Right lobe of liver (tissue), 6 donors: ENCODE measurements around the gene EIF6. TPM values are rescaled to one million over a fixed set of nuclear protein-coding genes. Genes with fewer than 3 reads are reported as not detected.

ENCODE experiments used
- ATAC-seq, 4 donors: fragments of 200-7000 bp; cut with Tn5 transposase; one replicate each; pipeline ENCODE4 v1.9.1; 2020; ENCODE audit warnings: mild to moderate bottlenecking in 4 of 4, moderate library complexity in 4 of 4
- DNase-seq, 3 donors: peaks; one replicate each; pipeline ENCODE4 v3.0.0-alpha.2; 2020
- H3K27ac ChIP-seq, 3 donors: fragments of 200-600 bp; one replicate each; pipeline ENCODE4 v1.8.0; 2022
- H3K27me3 ChIP-seq, 2 donors: fragments of 200-600 bp; one replicate each; pipeline ENCODE4 v1.8.0; 2022
- H3K36me3 ChIP-seq, 4 donors: fragments of 200-600 bp; sonication (generic) in 1 of 4; one replicate each; pipeline versions ENCODE4 v1.5.1 to v1.8.0; 2017 to 2022; ENCODE audit warnings: control low read depth in 1 of 4
- H3K4me1 ChIP-seq, 4 donors: fragments of 200-600 bp; sonication (generic) in 1 of 4; one replicate each; pipeline versions ENCODE4 v1.5.1 to v1.8.0; 2017 to 2022; ENCODE audit warnings: control low read depth in 1 of 4
- H3K4me3 ChIP-seq, 3 donors: fragments of 200-600 bp; one replicate each; pipeline ENCODE4 v1.8.0; 2022
- H3K9me3 ChIP-seq, 4 donors: fragments of 200-600 bp; sonication (generic) in 1 of 4; one replicate each; pipeline versions ENCODE4 v1.5.1 to v1.8.0; 2017 to 2022; ENCODE audit warnings: control low read depth in 1 of 4
- POLR2A ChIP-seq: fragments of 450-650 bp; IDR thresholded peaks from one replicate; pipeline ENCODE4 v1.6.1; 2017; ENCODE audit warnings: antibody characterized with exemption, mild to moderate bottlenecking
- WGBS: methylation state at CpG from one replicate; pipeline ENCODE4 v1.1.6; 2018; ENCODE audit warnings: low coverage, low lambda C conversion rate; ENCODE audit not compliant: insufficient coverage; ENCODE audit errors: missing lambda C conversion rate; 5-methylcytosine and 5-hydroxymethylcytosine counted together
- intact Hi-C, 2 donors: fragments of 100-400 bp; cut with DNase I; formaldehyde crosslinking; loops; one replicate each; pipeline versions ENCODE4 v1.11.2 to v1.14.1; 2022
- total RNA-seq, 6 experiments: library from RNA; depleted of rRNA in 2 of 6; stranded (reverse); fragments of >200 nt in 2 of 6; fragmentation: NEBNext Ultra II Directional in 3 of 6; extraction: Animal tissue kit (Norgen Biotek cat#: 25700) in 3 of 6; gene quantifications; one replicate each; pipeline versions ENCODE4 v1.1.0 to v1.2.4, GENCODE V29; 2016 to 2023
- TF ChIP-seq, protein P1 (sequence below), 4 donors: fragments of 200-600 bp in 3 of 4; fragments of 450-650 bp in 1 of 4; IDR thresholded peaks; one replicate each; pipeline versions ENCODE4 v1.5.1 to v1.8.0; 2016 to 2022; ENCODE audit warnings: antibody characterized with exemption in 4 of 4, mild to moderate bottlenecking in 2 of 4
- donor health status: DM: no; HTN: yes; CAD: no.
- donor health status: DM: no; HTN: no; CAD: no.
- donor health status: DM: no; HTN: no; CAD: no.
- donor health status: DM: no; HTN: yes; CAD: no.
- donor health status: DM: no; HTN: yes; CAD: no.

EIF6 gene
- total RNA-seq, 6 experiments from 2014 or later: 73.6 to 131 (median 83.3) TPM

DNA sequence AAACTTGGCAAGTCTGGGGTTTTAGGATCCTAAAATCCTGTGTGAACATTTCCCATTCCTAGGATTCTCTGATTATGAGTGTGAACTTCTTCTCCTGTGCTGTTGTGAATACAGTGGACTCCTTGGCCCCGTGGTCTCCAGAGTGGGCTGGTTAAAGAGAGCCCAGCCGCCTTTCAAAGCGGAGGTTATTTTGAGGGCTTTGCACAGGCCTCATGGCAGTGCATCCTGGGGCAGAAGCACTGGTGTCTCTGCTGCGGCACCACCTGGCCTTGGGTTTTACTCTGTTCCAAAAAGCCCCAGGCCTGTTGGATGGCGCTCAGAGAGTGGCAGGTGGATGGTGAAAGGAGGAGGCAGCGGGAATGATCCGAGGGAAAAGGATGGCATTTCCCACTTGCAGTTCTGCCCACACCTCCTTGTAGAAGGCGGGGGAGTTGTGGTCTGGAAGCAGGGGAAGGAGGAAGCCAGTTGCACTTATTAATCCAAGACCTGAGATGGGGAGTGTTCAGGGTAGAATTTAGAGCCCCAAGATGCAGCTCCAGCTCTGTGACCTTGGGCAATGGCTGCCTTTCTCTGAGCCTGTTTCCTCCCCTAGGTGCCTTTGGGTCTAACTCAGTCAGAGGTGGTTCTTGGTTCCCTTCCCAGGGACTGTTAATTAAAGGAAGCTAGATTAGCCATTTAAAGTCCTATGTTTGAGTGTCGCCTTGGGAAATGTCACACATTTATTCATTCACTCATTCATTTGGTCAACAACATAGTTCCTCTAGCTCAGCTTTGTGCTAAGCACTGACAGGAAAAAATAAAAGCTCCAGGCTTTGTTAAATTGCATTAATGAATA, 35.7 kb downstream of the EIF6 start:
- Histone ChIP-seq H3K36me3 (no peaks in the 10 kb centered on the region), H3K9me3 (no peaks in the 10 kb centered on the region), H3K4me3 (no peak overlapping the region), H3K27me3 (no peaks in the 10 kb centered on the region), H3K27ac (no peak overlapping the region), H3K4me1 (no peaks in the 10 kb centered on the region)
- TF ChIP-seq POLR2A: no peak
- TF ChIP-seq, protein P1, sequence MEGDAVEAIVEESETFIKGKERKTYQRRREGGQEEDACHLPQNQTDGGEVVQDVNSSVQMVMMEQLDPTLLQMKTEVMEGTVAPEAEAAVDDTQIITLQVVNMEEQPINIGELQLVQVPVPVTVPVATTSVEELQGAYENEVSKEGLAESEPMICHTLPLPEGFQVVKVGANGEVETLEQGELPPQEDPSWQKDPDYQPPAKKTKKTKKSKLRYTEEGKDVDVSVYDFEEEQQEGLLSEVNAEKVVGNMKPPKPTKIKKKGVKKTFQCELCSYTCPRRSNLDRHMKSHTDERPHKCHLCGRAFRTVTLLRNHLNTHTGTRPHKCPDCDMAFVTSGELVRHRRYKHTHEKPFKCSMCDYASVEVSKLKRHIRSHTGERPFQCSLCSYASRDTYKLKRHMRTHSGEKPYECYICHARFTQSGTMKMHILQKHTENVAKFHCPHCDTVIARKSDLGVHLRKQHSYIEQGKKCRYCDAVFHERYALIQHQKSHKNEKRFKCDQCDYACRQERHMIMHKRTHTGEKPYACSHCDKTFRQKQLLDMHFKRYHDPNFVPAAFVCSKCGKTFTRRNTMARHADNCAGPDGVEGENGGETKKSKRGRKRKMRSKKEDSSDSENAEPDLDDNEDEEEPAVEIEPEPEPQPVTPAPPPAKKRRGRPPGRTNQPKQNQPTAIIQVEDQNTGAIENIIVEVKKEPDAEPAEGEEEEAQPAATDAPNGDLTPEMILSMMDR (IDR thresholded peaks at IDR 0.05): no peak
- ATAC-seq (no peak), DNase-seq (no peak)
- WGBS: 86% methylated on average over 6 of the region's 9 CpGs
- intact Hi-C loops: no loop called here

DNA sequence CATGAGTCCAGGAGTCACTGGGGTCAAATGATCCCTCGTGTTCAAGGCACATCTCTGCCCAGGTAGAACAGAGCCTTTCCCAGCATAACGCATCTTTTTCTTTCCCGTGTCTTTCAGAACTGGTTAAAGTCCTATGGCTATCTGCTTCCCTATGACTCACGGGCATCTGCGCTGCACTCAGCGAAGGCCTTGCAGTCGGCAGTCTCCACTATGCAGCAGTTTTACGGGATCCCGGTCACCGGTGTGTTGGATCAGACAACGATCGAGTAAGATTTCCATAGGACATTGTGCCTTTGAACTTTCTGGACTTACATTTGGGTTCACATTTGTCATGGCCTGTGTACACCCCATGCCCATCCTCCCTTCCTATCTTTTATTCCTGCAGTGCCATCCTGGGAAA, 37.8 kb downstream of the EIF6 start:
- H3K27me3 ChIP-seq: no peaks in the 10 kb centered on the region
- intact Hi-C loops: no loop called here
- 87% methylated on average over 11 of the region's 12 CpGs for WGBS
- no peak overlapping the region for H3K27ac ChIP-seq
- DNase-seq (no peak), ATAC-seq (no peak)
- H3K4me1 ChIP-seq: no peaks in the 10 kb centered on the region
- no peak for TF ChIP-seq POLR2A
- no peaks in the 10 kb centered on the region for H3K36me3 ChIP-seq
- H3K9me3 ChIP-seq: no peaks in the 10 kb centered on the region
- no peak overlapping the region for H3K4me3 ChIP-seq

DNA sequence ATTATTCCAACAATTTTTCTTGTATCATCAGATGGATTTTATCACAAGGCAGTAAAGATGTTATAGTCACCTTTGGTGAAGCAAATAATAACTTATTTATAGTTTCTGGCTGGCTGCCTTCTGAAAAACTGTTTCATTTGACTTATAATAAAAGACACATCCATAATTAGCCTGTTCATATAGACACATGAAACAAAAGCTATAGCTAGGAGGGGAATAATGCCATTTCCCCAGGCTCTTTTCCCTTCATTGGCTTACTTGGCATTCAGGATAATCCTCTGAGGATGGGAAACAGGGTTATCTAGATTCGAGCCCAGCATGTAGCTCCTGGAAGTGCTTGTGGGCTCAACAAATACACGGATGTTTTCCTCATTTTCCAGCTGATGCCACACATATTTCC, 40.6 kb downstream of the EIF6 start:
- intact Hi-C loops: no loop called here
- 20% methylated on average over 1 of the region's 2 CpGs for WGBS
- Histone ChIP-seq H3K27me3 (no peaks in the 10 kb centered on the region), H3K4me3 (no peak overlapping the region), H3K27ac (no peak overlapping the region), H3K36me3 (no peaks in the 10 kb centered on the region), H3K9me3 (no peaks in the 10 kb centered on the region), H3K4me1 (no peaks in the 10 kb centered on the region)
- ATAC-seq (no peak), DNase-seq (no peak)
- TF ChIP-seq POLR2A: no peak
- TF ChIP-seq, protein P1 (IDR thresholded peaks at IDR 0.05): no peak

DNA sequence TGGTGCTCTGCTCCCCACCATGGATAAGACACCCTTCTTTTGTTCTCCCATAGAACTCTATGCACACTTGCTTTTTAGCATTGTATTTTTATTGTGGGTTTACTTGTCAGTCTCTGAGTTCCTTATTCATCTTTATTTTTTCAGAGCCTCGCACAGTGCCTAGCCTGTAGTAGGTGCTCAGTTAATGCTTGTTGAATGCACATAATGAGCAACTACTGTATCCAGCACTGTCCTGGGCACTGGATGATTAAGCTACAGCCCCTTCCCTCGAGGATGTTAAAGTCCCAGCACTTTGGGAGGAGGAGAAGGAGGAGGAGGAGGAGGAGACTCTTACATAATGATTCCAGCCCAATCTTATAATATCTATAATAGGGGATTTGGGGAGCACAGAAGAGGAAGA, 41.3 kb downstream of the EIF6 start:
- no peaks in the 10 kb centered on the region for H3K36me3 ChIP-seq
- DNase-seq: no peak
- no peaks in the 10 kb centered on the region for H3K4me1 ChIP-seq
- no peaks in the 10 kb centered on the region for H3K27me3 ChIP-seq
- ATAC-seq: no peak
- H3K9me3 ChIP-seq: no peaks in the 10 kb centered on the region
- no peak for TF ChIP-seq POLR2A
- TF ChIP-seq, protein P1 (IDR thresholded peaks at IDR 0.05): no peak
- H3K4me3 ChIP-seq: no peak overlapping the region
- WGBS: 58% methylated on average over 2 of the region's 2 CpGs
- intact Hi-C loops: no loop called here
- H3K27ac ChIP-seq: no peak overlapping the region

DNA sequence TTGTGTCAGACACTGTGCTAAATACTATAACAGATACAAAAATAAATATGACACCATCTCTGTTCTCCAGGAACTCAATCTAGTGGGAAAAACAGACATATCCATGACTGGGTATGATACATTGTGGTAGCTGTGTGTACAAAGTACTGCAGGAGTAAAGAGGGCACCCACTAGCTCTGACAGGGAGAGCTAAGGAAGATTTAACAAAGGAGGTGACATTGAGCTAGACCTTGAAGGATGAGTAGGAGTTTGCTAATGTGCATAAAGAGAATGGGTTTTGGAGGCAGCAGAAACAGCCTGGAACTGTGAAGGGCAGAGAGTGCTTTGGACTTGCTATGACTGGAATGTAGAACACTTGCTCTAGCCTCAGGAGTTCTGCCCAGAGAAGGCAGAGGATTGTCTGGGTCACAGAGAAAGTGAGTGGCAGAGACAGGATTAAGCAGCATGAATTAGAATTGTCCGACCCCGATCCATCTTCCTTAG, 43.7 kb downstream of the EIF6 start:
- Histone ChIP-seq H3K9me3 (no peaks in the 10 kb centered on the region), H3K4me3 (no peak overlapping the region), H3K27ac (no peak overlapping the region), H3K4me1 (no peaks in the 10 kb centered on the region), H3K36me3 (no peaks in the 10 kb centered on the region), H3K27me3 (no peaks in the 10 kb centered on the region)
- TF ChIP-seq POLR2A: no peak
- TF ChIP-seq, protein P1 (IDR thresholded peaks at IDR 0.05): no peak
- no peak for ATAC-seq
- no peak for DNase-seq
- WGBS: 80% methylated on average over 1 of the region's 2 CpGs
- intact Hi-C loops: no loop called here
